ENCODE results near the gene TIGD7.

TIGD7 gene

GRCh38 chr16:3304370-3304769 lies 860 bp downstream of the TIGD7 start:
- no peak for TF ChIP-seq CTCF (IDR thresholded peaks at IDR 0.05; ENCODE audit: low read depth, low read length)
- H3K4me3 ChIP-seq (ENCODE audit: low read depth, low read length) = peak overlapping the region; percentile 77

DNA sequence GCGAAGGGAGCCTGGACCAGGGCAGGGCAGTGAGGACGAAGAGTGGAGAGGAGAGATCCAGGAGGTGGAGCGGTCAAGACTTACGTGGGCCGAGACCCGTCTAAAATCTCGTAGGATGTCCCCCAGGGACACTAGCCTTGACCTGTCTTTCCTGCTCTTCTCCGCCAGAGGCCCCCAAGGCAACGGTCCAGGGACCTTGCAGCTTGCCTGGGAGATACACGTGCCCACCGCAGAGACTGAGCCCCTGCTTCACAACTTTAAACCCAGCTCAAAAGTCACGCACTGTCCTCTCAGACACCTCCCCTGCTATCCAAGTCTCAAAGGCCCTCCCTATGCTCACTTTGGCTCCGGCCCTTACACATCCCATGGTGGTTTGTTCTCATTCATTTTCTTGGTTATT lies 9.4 kb downstream of the TIGD7 start:
- TF ChIP-seq CTCF (IDR thresholded peaks at IDR 0.05; ENCODE audit: low read depth, low read length) = no peak
- no peak overlapping the region for H3K4me3 ChIP-seq (ENCODE audit: low read depth, low read length)

DNA sequence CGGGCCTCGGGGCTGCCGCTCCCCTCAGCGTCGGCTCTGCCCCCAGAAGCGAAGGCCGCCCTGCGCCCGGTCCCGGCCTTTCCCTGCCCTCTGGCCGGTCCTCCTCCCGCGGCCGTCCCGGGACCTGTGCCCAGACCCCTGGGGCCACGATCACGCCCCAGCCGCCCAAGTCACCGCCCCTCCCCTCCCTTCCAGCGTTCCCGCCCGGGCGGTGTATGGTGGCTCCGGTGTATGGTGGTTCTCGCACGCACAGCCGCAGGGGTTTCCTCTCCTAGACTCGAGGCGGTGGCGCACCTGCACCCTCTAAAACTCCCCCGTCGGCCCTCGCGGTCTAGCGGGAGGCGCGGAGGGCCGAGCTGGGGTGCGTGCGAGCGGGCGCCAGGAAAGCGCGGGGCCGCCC lies 10.0 kb downstream of the TIGD7 start:
- H3K4me3 ChIP-seq (ENCODE audit: low read depth, low read length) = no peak overlapping the region
- no peak for TF ChIP-seq CTCF (IDR thresholded peaks at IDR 0.05; ENCODE audit: low read depth, low read length)

GRCh38 chr16:3292604-3293003 lies 12.6 kb downstream of the TIGD7 start:
- H3K4me3 ChIP-seq (ENCODE audit: low read depth, low read length) = no peak overlapping the region
- no peak for TF ChIP-seq CTCF (IDR thresholded peaks at IDR 0.05; ENCODE audit: low read depth, low read length)

GRCh38 chr16:3289998-3290673 lies 15.1 kb downstream of the TIGD7 start:
- H3K4me3 ChIP-seq (ENCODE audit: low read depth, low read length) = no peak overlapping the region
- TF ChIP-seq CTCF (IDR thresholded peaks at IDR 0.05; ENCODE audit: low read depth, low read length) = no peak

DNA sequence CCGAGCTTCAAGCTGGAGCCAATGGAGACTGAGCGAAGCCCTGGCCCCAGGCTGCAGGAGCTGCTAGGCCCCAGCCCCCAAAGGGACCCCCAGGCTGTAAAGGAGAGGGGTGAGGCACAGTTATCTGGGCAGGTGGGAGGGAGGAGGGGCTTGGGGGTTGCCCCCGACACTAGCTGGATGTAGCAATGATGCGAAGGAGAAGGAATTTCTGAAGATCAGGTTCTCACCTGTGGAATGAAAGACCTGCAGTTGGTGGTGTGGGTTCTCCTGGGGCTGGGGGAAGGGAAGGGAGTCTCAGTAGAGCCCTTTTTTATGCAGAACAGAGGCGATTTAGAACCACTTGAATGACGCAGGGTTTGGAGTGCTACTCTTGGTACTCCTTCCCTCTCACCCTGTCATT lies 20.1 kb downstream of the TIGD7 start:
- TF ChIP-seq CTCF (IDR thresholded peaks at IDR 0.05; ENCODE audit: low read depth, low read length) = no peak
- H3K4me3 ChIP-seq (ENCODE audit: low read depth, low read length) = peak overlapping the region; percentile 98

DNA sequence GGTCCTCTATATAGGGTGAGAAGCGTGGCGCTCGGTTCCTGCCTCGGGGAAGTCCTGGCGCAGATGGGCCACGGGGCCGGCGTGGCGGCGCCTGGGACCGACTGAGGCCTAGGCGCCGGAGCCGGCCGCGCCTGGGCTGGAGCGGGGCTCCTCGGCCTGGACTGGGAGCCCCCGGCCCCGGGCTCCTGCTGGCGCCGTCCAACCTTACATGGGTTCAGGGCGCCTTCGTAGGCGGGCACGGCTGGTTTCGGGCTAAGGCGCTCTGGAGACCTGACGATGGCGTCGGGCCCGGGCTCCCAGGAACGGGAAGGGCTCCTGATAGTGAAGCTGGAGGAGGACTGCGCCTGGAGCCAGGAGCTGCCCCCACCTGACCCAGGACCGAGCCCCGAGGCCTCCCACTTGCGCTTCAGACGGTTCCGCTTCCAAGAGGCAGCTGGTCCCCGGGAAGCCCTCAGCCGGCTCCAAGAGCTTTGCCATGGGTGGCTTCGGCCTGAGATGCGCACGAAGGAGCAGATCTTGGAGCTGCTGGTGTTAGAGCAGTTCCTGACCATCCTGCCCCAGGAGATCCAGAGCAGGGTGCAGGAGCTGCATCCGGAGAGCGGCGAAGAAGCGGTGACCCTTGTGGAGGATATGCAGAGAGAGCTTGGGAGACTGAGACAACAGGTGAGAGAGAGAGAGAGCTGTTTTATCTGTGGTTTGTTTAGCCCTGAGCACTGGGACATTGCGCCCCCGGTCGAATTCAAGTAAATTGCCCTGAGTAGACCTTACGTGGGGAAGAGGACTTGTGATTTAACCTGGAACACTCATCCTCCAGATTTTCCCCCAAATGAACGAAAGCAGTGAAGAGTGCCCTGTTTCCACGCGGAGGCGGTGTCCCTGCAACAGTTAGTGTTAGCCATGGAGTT lies 21.4 kb downstream of the TIGD7 start:
- no peak for TF ChIP-seq CTCF (IDR thresholded peaks at IDR 0.05; ENCODE audit: low read depth, low read length)
- peak overlapping the region; percentile 98 for H3K4me3 ChIP-seq (ENCODE audit: low read depth, low read length)

All from WI38 (cell line).